GM20000 (cell line): ENCODE results near the gene P2RY14.

Experiments used
- DNase-seq: peaks from one replicate; pipeline ENCODE4 v3.0.0; 2012; ENCODE audit warnings: low spot score
- CTCF ChIP-seq: IDR thresholded peaks from 2 replicates; pipeline ENCODE4 v1.5.1; 2012; ENCODE audit warnings: mild to moderate bottlenecking, control low read depth; ENCODE audit errors: extremely low read depth, missing control alignments

The P2RY14 gene

GRCh38 chr3:151278230-151278629 is at the start of gene P2RY14:
TSS of gene P2RY14 (minus strand) at chr3:151278542. CDS start at chr3:151214316, 64,226 bp downstream.
- DNase-seq, result no peak
- TF ChIP-seq CTCF, result no peak

GRCh38 chr3:151327571-151328198 is 49.3 kb upstream of the P2RY14 start:
- peak; percentile 16 for DNase-seq
- no peak for TF ChIP-seq CTCF

- no peak for TF ChIP-seq CTCF
- no peak for DNase-seq
These were observed 44.2 kb upstream of the P2RY14 start for GRCh38 chr3:151322511-151322910.

GRCh38 chr3:151321526-151321925 is 43.2 kb upstream of the P2RY14 start:
- no peak for DNase-seq
- TF ChIP-seq CTCF, result no peak

- no peak for TF ChIP-seq CTCF
- no peak for DNase-seq
These were observed 41.8 kb upstream of the P2RY14 start for GRCh38 chr3:151320131-151320530.

- no peak for DNase-seq
- no peak for TF ChIP-seq CTCF
These were observed 41.3 kb upstream of the P2RY14 start for GRCh38 chr3:151319628-151320027.

GRCh38 chr3:151318991-151319390 is 40.6 kb upstream of the P2RY14 start:
- no peak for DNase-seq
- TF ChIP-seq CTCF, result no peak
